ENCODE measurements around the gene PUSL1. TPM values are rescaled to one million over a fixed set of nuclear protein-coding genes. Genes with fewer than 3 reads are reported as not detected.

The PUSL1 gene
- total RNA-seq, 1 donor from 2014 or later: 28.3 TPM

GRCh38 chr1:1268284-1268682 lies 40.1 kb upstream of the PUSL1 start:
- Histone ChIP-seq H3K9me3 (no peaks in the 10 kb centered on the region), H3K4me3 (no peak overlapping the region), H3K4me1 (peaks cover 20 to 31% of the 10 kb centered on the region in 2 donors), H3K27ac (no peak overlapping the region), H3K27me3 (no peaks in the 10 kb centered on the region), H3K36me3 (peaks cover 17 to 43% of the 10 kb centered on the region in 2 donors)
- DNase-seq (ENCODE audit: low spot score in 2 of 2): no peak
- intact Hi-C loops (cut with DNase I): no loop called here
- TF ChIP-seq CTCF (IDR thresholded peaks at IDR 0.05): no peak

GRCh38 chr1:1270813-1271212 lies 37.6 kb upstream of the PUSL1 start:
- no peak overlapping the region for H3K27ac ChIP-seq
- H3K4me1 ChIP-seq: peaks cover 29 to 39% of the 10 kb centered on the region in 2 donors
- intact Hi-C loops (cut with DNase I): no loop called here
- H3K36me3 ChIP-seq: peaks cover 9 to 21% of the 10 kb centered on the region in 2 donors
- no peaks in the 10 kb centered on the region for H3K9me3 ChIP-seq
- H3K4me3 ChIP-seq: peak overlapping the region in 1 of 2 donors; percentile 97
- no peak for TF ChIP-seq CTCF (IDR thresholded peaks at IDR 0.05)
- no peaks in the 10 kb centered on the region for H3K27me3 ChIP-seq
- peak in 1 of 2 donors; percentile 63 for DNase-seq (ENCODE audit: low spot score in 2 of 2)

GRCh38 chr1:1272341-1273208 lies 35.8 kb upstream of the PUSL1 start:
- H3K4me3 ChIP-seq: peak overlapping the region; percentile 97 to 98
- H3K4me1 ChIP-seq: peaks cover 29 to 39% of the 10 kb centered on the region in 2 donors
- H3K36me3 ChIP-seq: peaks cover 4% of the 10 kb centered on the region in 2 donors
- TF ChIP-seq CTCF (IDR thresholded peaks at IDR 0.05): no peak
- peak overlapping the region in 1 of 2 donors; percentile 67 for H3K27ac ChIP-seq
- intact Hi-C loops (cut with DNase I): loop anchor here (1.0 to 2.0 kb wide), 4 partner anchors 40 to 156 kb away; partner anchors contain the start of genes AURKAIP1, B3GALT6, C1orf159 and MRPL20
- peak in 1 of 2 donors; percentile 63 for DNase-seq (ENCODE audit: low spot score in 2 of 2)
- H3K27me3 ChIP-seq: no peaks in the 10 kb centered on the region
- H3K9me3 ChIP-seq: no peaks in the 10 kb centered on the region

GRCh38 chr1:1273209-1273511 lies 35.2 kb upstream of the PUSL1 start:
- H3K36me3 ChIP-seq: no peaks in the 10 kb centered on the region
- TF ChIP-seq CTCF (IDR thresholded peaks at IDR 0.05): no peak
- DNase-seq (ENCODE audit: low spot score in 2 of 2): peak in 1 of 2 donors; percentile 61
- no peaks in the 10 kb centered on the region for H3K9me3 ChIP-seq
- no peaks in the 10 kb centered on the region for H3K27me3 ChIP-seq
- H3K4me3 ChIP-seq: peak overlapping the region; percentile 97 to 98
- H3K4me1 ChIP-seq: peaks cover 29 to 39% of the 10 kb centered on the region in 2 donors
- intact Hi-C loops (cut with DNase I): loop anchor here (1.0 to 2.0 kb wide), 4 partner anchors 40 to 157 kb away; partner anchors contain the start of genes AURKAIP1, B3GALT6, C1orf159 and MRPL20
- H3K27ac ChIP-seq: peak overlapping the region; percentile 67 to 74

- H3K4me3 ChIP-seq: peak within 1 kb of the TSS; percentile 97 to 98
- DNase-seq (ENCODE audit: low spot score in 2 of 2): peak; percentile 79 to 97
- no peaks in the 10 kb centered on the region for H3K27me3 ChIP-seq
- TF ChIP-seq CTCF (IDR thresholded peaks at IDR 0.05): peak in 1 of 3 experiments; percentile 12
- peak within 1 kb of the TSS; percentile 67 to 76 for H3K27ac ChIP-seq
- no peaks in the 10 kb centered on the region for H3K36me3 ChIP-seq
- intact Hi-C loops (cut with DNase I): loop anchor here (1.0 to 2.0 kb wide), 5 partner anchors 31 to 157 kb away; partner anchors contain the start of genes AURKAIP1, B3GALT6, C1orf159 and MRPL20
- no peaks in the 10 kb centered on the region for H3K9me3 ChIP-seq
- peaks cover 29 to 39% of the 10 kb centered on the region in 2 donors for H3K4me1 ChIP-seq
These were observed 34.7 kb upstream of the PUSL1 start, which contains the start of gene UBE2J2 for GRCh38 chr1:1273512-1274298. TSS of gene UBE2J2 (minus strand) at chr1:1273854. CDS start at chr1:1267992, 5,862 bp downstream.

All from ascending aorta (tissue), 2 donors.